DOHH2 (cell line): ENCODE results near the gene GJC1.

Experiments
- H3F3A ChIP-seq: fragments of 200-600 bp; sonication (generic), shearing (Covaris generic); 2 replicates; pipeline ENCODE4 v1.6.0; 2016; ENCODE audit warnings: antibody characterized with exemption, mild to moderate bottlenecking; ENCODE audit not compliant: control insufficient read depth, insufficient read depth
- H3K27ac ChIP-seq: fragments of 200-600 bp; sonication (generic); 2 replicates; pipeline ENCODE4 v1.5.1; 2014; ENCODE audit warnings: low read depth, mild to moderate bottlenecking, low read length, moderate library complexity
- H3K27me3 ChIP-seq: fragments of 200-600 bp; sonication (generic); 2 replicates; pipeline ENCODE4 v1.6.1; 2014; ENCODE audit warnings: mild to moderate bottlenecking, low read length, mixed read lengths; ENCODE audit not compliant: control insufficient read depth
- H3K36me3 ChIP-seq: fragments of 200-600 bp; sonication (generic); 2 replicates; pipeline ENCODE4 v1.6.1; 2014; ENCODE audit warnings: mild to moderate bottlenecking, low read length, moderate library complexity, mixed read lengths; ENCODE audit not compliant: control insufficient read depth
- H3K4me1 ChIP-seq: fragments of 200-600 bp; sonication (generic); 2 replicates; pipeline ENCODE4 v1.6.1; 2014; ENCODE audit warnings: mild to moderate bottlenecking, low read length, mixed read lengths; ENCODE audit not compliant: control insufficient read depth
- H3K4me2 ChIP-seq: fragments of 200-600 bp; sonication (generic); 2 replicates; pipeline ENCODE4 v1.6.0; 2014; ENCODE audit warnings: mild to moderate bottlenecking, low read length, moderate library complexity
- H3K4me3 ChIP-seq: fragments of 200-600 bp; sonication (generic); 2 replicates; pipeline ENCODE4 v1.5.1; 2014; ENCODE audit warnings: mild to moderate bottlenecking, low read length, mixed read lengths
- H3K79me2 ChIP-seq: fragments of 200-600 bp; sonication (generic); 2 replicates; pipeline ENCODE4 v1.6.1; 2014; ENCODE audit warnings: mild to moderate bottlenecking, low read length, mixed read lengths; ENCODE audit not compliant: control insufficient read depth
- H3K9me2 ChIP-seq: fragments of 200-600 bp; sonication (generic); replicated peaks from 2 replicates; pipeline ENCODE4 v1.6.1; 2014; ENCODE audit warnings: mild to moderate bottlenecking, low read length, mixed read lengths; ENCODE audit not compliant: control insufficient read depth
- H3K9me3 ChIP-seq: fragments of 200-600 bp; sonication (generic); 2 replicates; pipeline ENCODE4 v1.6.1; 2014; ENCODE audit warnings: antibody characterized with exemption, low read length, mixed read lengths; ENCODE audit not compliant: control insufficient read depth, insufficient read depth
- H4K20me1 ChIP-seq: fragments of 200-600 bp; sonication (generic); 2 replicates; pipeline ENCODE4 v1.6.0; 2014; ENCODE audit warnings: low read depth, mild to moderate bottlenecking, antibody characterized with exemption, low read length, moderate library complexity; ENCODE audit not compliant: control insufficient read depth, insufficient read depth
- CTCF ChIP-seq: fragments of 200-600 bp; sonication (generic); IDR thresholded peaks from one replicate; pipeline ENCODE4 v1.5.1; 2014; ENCODE audit warnings: antibody characterized with exemption, mild to moderate bottlenecking, low read depth, low read length; ENCODE audit not compliant: poor library complexity, severe bottlenecking
- EZH2phosphoT487 ChIP-seq: fragments of 200-600 bp; sonication (generic); IDR thresholded peaks from 2 replicates; pipeline ENCODE4 v1.6.1; 2017; ENCODE audit warnings: borderline replicate concordance, mild to moderate bottlenecking, antibody characterized with exemption, low read length, moderate library complexity, mixed read lengths

Gene GJC1

GRCh38 chr17:44877121-44877520, 47.0 kb upstream of the GJC1 start:
- Histone ChIP-seq H3K4me1 (no peaks in the 10 kb centered on the region), H3F3A (peaks cover 6% of the 10 kb centered on the region), H3K4me2 (no peak overlapping the region), H3K4me3 (no peak overlapping the region), H4K20me1 (no peaks in the 10 kb centered on the region), H3K9me2 (no peaks in the 10 kb centered on the region), H3K36me3 (peaks cover 85% of the 10 kb centered on the region), H3K9me3 (no peaks in the 10 kb centered on the region), H3K79me2 (no peaks in the 10 kb centered on the region), H3K27ac (no peak overlapping the region), H3K27me3 (no peaks in the 10 kb centered on the region)
- no peak for TF ChIP-seq EZH2phosphoT487
- no peak for TF ChIP-seq CTCF

- H3K27ac ChIP-seq, result no peak overlapping the region
- H3K4me1 ChIP-seq, result no peaks in the 10 kb centered on the region
- H3F3A ChIP-seq, result peaks cover 2% of the 10 kb centered on the region
- H3K79me2 ChIP-seq, result no peaks in the 10 kb centered on the region
- TF ChIP-seq EZH2phosphoT487, result no peak
- TF ChIP-seq CTCF, result no peak
- H3K9me2 ChIP-seq, result no peaks in the 10 kb centered on the region
- H4K20me1 ChIP-seq, result no peaks in the 10 kb centered on the region
- peaks cover 84% of the 10 kb centered on the region for H3K36me3 ChIP-seq
- no peak overlapping the region for H3K4me3 ChIP-seq
- H3K9me3 ChIP-seq, result no peaks in the 10 kb centered on the region
- no peaks in the 10 kb centered on the region for H3K27me3 ChIP-seq
- no peak overlapping the region for H3K4me2 ChIP-seq
Observed at GRCh38 chr17:44875761-44876160, 45.7 kb upstream of the GJC1 start.

DNA sequence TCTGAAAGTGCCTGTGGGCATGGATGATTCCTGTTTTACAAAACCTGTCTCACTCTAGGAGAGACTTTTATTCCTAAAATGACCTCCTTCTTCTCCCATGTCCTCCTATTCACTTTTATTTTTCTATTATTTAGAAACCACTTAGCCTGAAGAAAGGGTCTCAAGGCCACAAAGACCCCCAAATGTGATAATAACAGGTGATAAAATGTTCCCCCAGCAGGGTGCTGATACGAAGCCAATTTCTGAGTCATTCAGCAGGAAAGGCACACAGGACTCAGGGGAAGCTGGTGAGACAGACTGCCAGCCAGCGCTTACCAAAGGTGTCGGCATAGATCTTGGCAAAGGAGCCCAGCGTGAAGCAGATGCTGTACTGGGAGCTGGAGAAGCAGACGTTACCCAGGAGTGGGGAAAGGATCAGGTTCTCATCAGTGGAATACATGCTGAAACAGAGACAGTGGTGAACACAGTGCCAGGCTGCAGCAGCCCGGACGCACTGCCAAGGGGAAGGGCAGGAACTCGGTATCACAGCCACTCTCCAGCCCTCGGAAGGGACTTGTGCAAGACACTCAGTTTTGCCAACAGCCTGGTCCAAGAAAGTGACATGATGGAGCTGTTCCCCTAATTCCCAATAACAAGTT, 42.2 kb upstream of the GJC1 start:
- H3K4me3 ChIP-seq, result no peak overlapping the region
- no peaks in the 10 kb centered on the region for H3K79me2 ChIP-seq
- H3K36me3 ChIP-seq, result peaks cover 83% of the 10 kb centered on the region

More for the DNA sequence above, 42.2 kb upstream of the GJC1 start:
- Histone ChIP-seq H4K20me1 (no peaks in the 10 kb centered on the region), H3K4me2 (no peak overlapping the region), H3K27ac (no peak overlapping the region), H3K27me3 (no peaks in the 10 kb centered on the region), H3K4me1 (no peaks in the 10 kb centered on the region), H3F3A (no peaks in the 10 kb centered on the region), H3K9me3 (no peaks in the 10 kb centered on the region), H3K9me2 (no peaks in the 10 kb centered on the region)
- no peak for TF ChIP-seq CTCF
